Measurements from ENCODE around the gene SERPINA5. TPM values are rescaled to one million over a fixed set of nuclear protein-coding genes. Genes with fewer than 3 reads are reported as not detected.

The SERPINA5 gene
- total and polyA plus RNA-seq, 2 of the 13 experiments (the other 11 are each of a cell fraction or from before 2014, with no cell fraction given), result 449 to 498 TPM

DNA sequence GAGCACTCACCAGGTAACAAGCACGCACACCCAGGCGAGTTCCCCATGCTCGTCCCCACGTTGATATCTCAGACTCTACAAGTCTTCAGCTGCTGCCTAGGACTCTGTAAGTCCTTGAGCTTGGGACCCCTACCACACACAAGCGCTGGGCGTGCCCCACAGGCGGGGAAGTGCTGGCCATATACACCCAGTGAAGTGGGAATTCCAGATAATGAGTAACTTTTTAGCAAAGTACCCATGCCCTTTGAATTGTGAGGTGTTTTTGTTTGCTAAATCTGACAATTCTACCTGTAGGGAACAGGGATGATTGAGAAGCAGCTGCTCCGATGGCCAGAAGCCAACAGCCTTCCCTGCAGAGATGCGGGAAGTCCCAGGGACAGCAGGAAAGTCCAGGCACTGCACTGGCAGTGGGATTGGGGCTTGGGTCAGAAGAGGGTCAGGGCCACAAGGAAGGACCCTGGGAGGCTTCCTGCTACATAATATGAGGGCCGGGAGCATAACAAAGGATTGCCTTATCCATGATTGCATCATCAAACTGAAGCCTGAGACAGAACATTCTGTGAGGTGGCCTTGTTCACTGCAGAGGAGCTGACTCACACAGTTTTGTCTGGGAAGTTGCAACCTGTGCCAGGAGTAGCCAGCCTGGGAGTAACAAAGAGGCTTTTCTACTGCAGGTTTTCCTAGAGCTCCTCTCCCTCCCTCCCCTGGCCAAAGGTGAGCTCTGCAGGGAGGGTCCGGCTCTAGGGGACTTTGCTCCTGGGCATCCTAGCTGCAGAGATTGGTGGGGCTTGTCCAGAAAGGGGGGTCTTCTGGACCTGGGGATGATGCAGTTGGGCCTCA is 17.8 kb downstream of the SERPINA5 start (continued):
- TF ChIP-seq RORA (CRISPR knock-in tag; IDR thresholded peaks at IDR 0.05), result no peak
- peak; percentile 30; the same call in 1 of the 2 replicates for TF ChIP-seq ZNF431 (CRISPR knock-in tag; IDR thresholded peaks at IDR 0.05; ENCODE audit: borderline replicate concordance, low read depth)
- TF ChIP-seq ZNF224 (CRISPR knock-in tag; IDR thresholded peaks at IDR 0.05), result no peak
- peak; percentile 87 for TF ChIP-seq MTA1 (CRISPR knock-in tag; IDR thresholded peaks at IDR 0.05; ENCODE audit: borderline replicate concordance)
- TF ChIP-seq SIN3B (IDR thresholded peaks at IDR 0.05; ENCODE audit: low read length), result 0 out of 2 replicates have a peak, but pooled peaks have one; percentile 10
- TF ChIP-seq, protein P1, sequence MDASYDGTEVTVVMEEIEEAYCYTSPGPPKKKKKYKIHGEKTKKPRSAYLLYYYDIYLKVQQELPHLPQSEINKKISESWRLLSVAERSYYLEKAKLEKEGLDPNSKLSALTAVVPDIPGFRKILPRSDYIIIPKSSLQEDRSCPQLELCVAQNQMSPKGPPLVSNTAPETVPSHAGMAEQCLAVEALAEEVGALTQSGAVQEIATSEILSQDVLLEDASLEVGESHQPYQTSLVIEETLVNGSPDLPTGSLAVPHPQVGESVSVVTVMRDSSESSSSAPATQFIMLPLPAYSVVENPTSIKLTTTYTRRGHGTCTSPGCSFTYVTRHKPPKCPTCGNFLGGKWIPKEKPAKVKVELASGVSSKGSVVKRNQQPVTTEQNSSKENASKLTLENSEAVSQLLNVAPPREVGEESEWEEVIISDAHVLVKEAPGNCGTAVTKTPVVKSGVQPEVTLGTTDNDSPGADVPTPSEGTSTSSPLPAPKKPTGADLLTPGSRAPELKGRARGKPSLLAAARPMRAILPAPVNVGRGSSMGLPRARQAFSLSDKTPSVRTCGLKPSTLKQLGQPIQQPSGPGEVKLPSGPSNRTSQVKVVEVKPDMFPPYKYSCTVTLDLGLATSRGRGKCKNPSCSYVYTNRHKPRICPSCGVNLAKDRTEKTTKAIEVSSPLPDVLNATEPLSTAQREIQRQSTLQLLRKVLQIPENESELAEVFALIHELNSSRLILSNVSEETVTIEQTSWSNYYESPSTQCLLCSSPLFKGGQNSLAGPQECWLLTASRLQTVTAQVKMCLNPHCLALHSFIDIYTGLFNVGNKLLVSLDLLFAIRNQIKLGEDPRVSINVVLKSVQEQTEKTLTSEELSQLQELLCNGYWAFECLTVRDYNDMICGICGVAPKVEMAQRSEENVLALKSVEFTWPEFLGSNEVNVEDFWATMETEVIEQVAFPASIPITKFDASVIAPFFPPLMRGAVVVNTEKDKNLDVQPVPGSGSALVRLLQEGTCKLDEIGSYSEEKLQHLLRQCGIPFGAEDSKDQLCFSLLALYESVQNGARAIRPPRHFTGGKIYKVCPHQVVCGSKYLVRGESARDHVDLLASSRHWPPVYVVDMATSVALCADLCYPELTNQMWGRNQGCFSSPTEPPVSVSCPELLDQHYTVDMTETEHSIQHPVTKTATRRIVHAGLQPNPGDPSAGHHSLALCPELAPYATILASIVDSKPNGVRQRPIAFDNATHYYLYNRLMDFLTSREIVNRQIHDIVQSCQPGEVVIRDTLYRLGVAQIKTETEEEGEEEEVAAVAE (CRISPR knock-in tag; IDR thresholded peaks at IDR 0.05; ENCODE audit: borderline replicate concordance), result no peak
- peak; percentile 72; the same call in 1 of the 2 replicates for TF ChIP-seq ZNF572 (CRISPR knock-in tag; IDR thresholded peaks at IDR 0.05)
- peak; percentile 74; the same call in 1 of the 2 replicates for TF ChIP-seq BRD4 (CRISPR knock-in tag; IDR thresholded peaks at IDR 0.05)
- no peak for TF ChIP-seq ATRX (CRISPR knock-in tag; IDR thresholded peaks at IDR 0.05; ENCODE audit: borderline replicate concordance)
- TF ChIP-seq KLF12 (CRISPR knock-in tag; IDR thresholded peaks at IDR 0.05; ENCODE audit: borderline replicate concordance), result peak; percentile 86
- TF ChIP-seq, protein P2, sequence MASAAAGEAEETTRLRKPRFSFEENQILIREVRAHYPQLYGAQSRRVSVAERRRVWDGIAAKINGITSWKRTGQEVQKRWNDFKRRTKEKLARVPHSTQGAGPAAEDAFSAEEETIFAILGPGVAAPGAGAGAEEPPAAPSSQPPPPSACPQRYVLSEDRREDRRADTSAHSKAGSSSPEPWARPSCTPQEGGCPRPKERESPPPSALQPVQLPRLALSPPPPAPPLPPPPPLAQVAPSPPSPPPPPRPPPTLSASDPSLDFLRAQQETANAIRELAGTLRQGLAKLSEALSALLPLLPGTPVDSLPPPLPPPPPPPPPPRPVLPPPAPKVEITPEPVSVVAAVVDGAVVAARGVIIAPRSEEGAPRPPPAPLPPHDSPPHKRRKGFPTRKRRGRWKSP (CRISPR knock-in tag; IDR thresholded peaks at IDR 0.05), result peak; percentile 78; the same call in 1 of the 2 replicates
- TF ChIP-seq AGO2 (optimal IDR thresholded peaks at IDR 0.05; ENCODE audit: low read depth, low read length), result no peak
- 0 out of 2 replicates have a peak, but pooled peaks have one; percentile 24 for TF ChIP-seq ZNF773 (CRISPR knock-in tag; IDR thresholded peaks at IDR 0.05; ENCODE audit: borderline replicate concordance)
- no peak; the same call in 1 of the 2 replicates for TF ChIP-seq ZFP1 (CRISPR knock-in tag; IDR thresholded peaks at IDR 0.05)
- peak; percentile 90 for TF ChIP-seq HNF4G (IDR thresholded peaks at IDR 0.05; ENCODE audit: borderline replicate concordance, low read depth, low read length)
- TF ChIP-seq HNF4G (CRISPR knock-in tag; IDR thresholded peaks at IDR 0.05; ENCODE audit: borderline replicate concordance, low read depth), result peak; percentile 78
- TF ChIP-seq ZNF337 (CRISPR knock-in tag; IDR thresholded peaks at IDR 0.05; ENCODE audit: borderline replicate concordance, low read depth), result peak; percentile 64; the same call in 1 of the 2 replicates
- TF ChIP-seq U2AF2 (IDR thresholded peaks at IDR 0.05; ENCODE audit: low read depth, low read length), result no peak
- TF ChIP-seq NFATC3 (CRISPR knock-in tag; IDR thresholded peaks at IDR 0.05), result no peak; the same call in 1 of the 2 replicates
- TF ChIP-seq, protein P3, sequence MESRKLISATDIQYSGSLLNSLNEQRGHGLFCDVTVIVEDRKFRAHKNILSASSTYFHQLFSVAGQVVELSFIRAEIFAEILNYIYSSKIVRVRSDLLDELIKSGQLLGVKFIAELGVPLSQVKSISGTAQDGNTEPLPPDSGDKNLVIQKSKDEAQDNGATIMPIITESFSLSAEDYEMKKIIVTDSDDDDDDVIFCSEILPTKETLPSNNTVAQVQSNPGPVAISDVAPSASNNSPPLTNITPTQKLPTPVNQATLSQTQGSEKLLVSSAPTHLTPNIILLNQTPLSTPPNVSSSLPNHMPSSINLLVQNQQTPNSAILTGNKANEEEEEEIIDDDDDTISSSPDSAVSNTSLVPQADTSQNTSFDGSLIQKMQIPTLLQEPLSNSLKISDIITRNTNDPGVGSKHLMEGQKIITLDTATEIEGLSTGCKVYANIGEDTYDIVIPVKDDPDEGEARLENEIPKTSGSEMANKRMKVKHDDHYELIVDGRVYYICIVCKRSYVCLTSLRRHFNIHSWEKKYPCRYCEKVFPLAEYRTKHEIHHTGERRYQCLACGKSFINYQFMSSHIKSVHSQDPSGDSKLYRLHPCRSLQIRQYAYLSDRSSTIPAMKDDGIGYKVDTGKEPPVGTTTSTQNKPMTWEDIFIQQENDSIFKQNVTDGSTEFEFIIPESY (CRISPR knock-in tag; IDR thresholded peaks at IDR 0.05), result no peak; the same call in 1 of the 2 replicates
- TF ChIP-seq ZNF562 (CRISPR knock-in tag; IDR thresholded peaks at IDR 0.05; ENCODE audit: borderline replicate concordance), result no peak
